PC-3 (cell line): ENCODE data around the gene PPWD1. TPM values are rescaled to one million over a fixed set of nuclear protein-coding genes. Genes with fewer than 3 reads are reported as not detected.
"Not testable (repeated sequence)": the region's sequence is repeated elsewhere in the genome, so short reads cannot be mapped to it uniquely, and the experiment has no call there.

ENCODE experiments used
- ATAC-seq: fragments of 200-7000 bp; cut with Tn5 transposase; 2 replicates; pipeline ENCODE4 v1.9.1; 2020; ENCODE audit warnings: mild to moderate bottlenecking, moderate library complexity
- BruUV-seq: library from RNA; stranded (reverse); fragments of 400-500 nt; replicated peaks from 2 replicates; lab custom pipeline; 2021; lab: Mats Ljungman, UMichigan
- CTCF ChIA-PET: fragments of 300-600 bp; sonication (Branson Sonifier 250); formaldehyde crosslinking; loops from one replicate; lab custom pipeline; 2022; ENCODE audit warnings: antibody characterized with exemption; lab: Charles Lee
- POLR2A ChIA-PET: fragments of 300-600 bp; sonication (Branson Sonifier 250); formaldehyde crosslinking; loops from one replicate; lab custom pipeline; 2022; ENCODE audit warnings: antibody characterized with exemption; ENCODE audit not compliant: unreplicated experiment; lab: Charles Lee
- DNase-seq: peaks from one replicate; pipeline ENCODE4 v3.0.0-alpha.2; 2015
- H2AFZ ChIP-seq: fragments of 300-600 bp; sonication (generic); 2 replicates; pipeline ENCODE4 v1.6.0; 2016; ENCODE audit warnings: antibody characterized with exemption, low read length
- H3F3A ChIP-seq: fragments of 300-600 bp; sonication (generic); one replicate; pipeline ENCODE4 v1.6.0; 2017; ENCODE audit warnings: antibody characterized with exemption, low read length, control low read depth, mild to moderate bottlenecking; ENCODE audit not compliant: unreplicated experiment
- H3K27ac ChIP-seq: fragments of 300-600 bp; sonication (generic); 2 replicates; pipeline ENCODE4 v1.5.1; 2016; ENCODE audit warnings: mild to moderate bottlenecking, low read length
- H3K27me3 ChIP-seq: fragments of 300-600 bp; sonication (generic); 2 replicates; pipeline ENCODE4 v1.6.1; 2016; ENCODE audit warnings: low read length, mixed read lengths
- H3K36me3 ChIP-seq: fragments of 300-600 bp; sonication (generic); 2 replicates; pipeline ENCODE4 v1.6.1; 2016; ENCODE audit warnings: low read depth, mixed run types, low read length, mixed read lengths
- H3K4me1 ChIP-seq: fragments of 300-600 bp; sonication (generic); 2 replicates; pipeline ENCODE4 v1.5.1; 2016; ENCODE audit warnings: low read length; ENCODE audit not compliant: insufficient read depth
- H3K4me2 ChIP-seq: fragments of 300-600 bp; sonication (generic); 2 replicates; pipeline ENCODE4 v1.6.0; 2016; ENCODE audit warnings: low read length
- H3K4me3 ChIP-seq: fragments of 300-600 bp; sonication (generic); 2 replicates; pipeline ENCODE4 v1.5.1; 2016; ENCODE audit warnings: mild to moderate bottlenecking, low read length, mixed read lengths
- H3K79me2 ChIP-seq: fragments of 300-600 bp; sonication (generic); 2 replicates; pipeline ENCODE4 v1.6.1; 2017; ENCODE audit warnings: low read length, mixed read lengths
- H3K9ac ChIP-seq: fragments of 300-600 bp; sonication (generic); 2 replicates; pipeline ENCODE4 v1.6.0; 2016; ENCODE audit warnings: mild to moderate bottlenecking, low read length
- H3K9me2 ChIP-seq: fragments of 300-600 bp; sonication (generic); replicated peaks from 2 replicates; pipeline ENCODE4 v1.6.1; 2016; ENCODE audit warnings: mixed run types, low read length, mixed read lengths
- H3K9me3 ChIP-seq: fragments of 300-600 bp; sonication (generic); 2 replicates; pipeline ENCODE4 v1.6.1; 2016; ENCODE audit warnings: low read length, mixed read lengths
- H4K20me1 ChIP-seq: fragments of 300-600 bp; sonication (generic); 2 replicates; pipeline ENCODE4 v1.6.1; 2016; ENCODE audit warnings: low read length, mixed read lengths
- EZH2 ChIP-seq: fragments of 300-600 bp; sonication (generic); IDR thresholded peaks from one replicate; pipeline ENCODE4 v1.6.1; 2017; ENCODE audit warnings: antibody characterized with exemption, mild to moderate bottlenecking, low read length; ENCODE audit not compliant: unreplicated experiment
- EZH2phosphoT487 ChIP-seq: fragments of 300-600 bp; sonication (generic); IDR thresholded peaks from 2 replicates; pipeline ENCODE4 v1.6.1; 2018; ENCODE audit warnings: mild to moderate bottlenecking, antibody characterized with exemption, low read length, borderline replicate concordance
- intact Hi-C: fragments of 100-400 bp; cut with micrococcal nuclease; formaldehyde crosslinking; loops from 2 replicates; pipeline ENCODE4 v1.9.0; 2023
- total RNA-seq: library from RNA; depleted of rRNA; stranded (reverse); fragments of >200 nt; gene quantifications from 2 replicates; pipeline ENCODE4 v1.2.3, GENCODE V29; 2014
- TF ChIP-seq, protein P1 (sequence below): fragments of 300-600 bp; sonication (generic); conservative IDR thresholded peaks from 2 replicates; pipeline ENCODE4 v1.5.1; 2017; ENCODE audit warnings: antibody characterized with exemption, low read depth, mild to moderate bottlenecking, low read length

PPWD1 gene
- total RNA-seq, 1 experiment from 2014 or later: 14.8 TPM

DNA sequence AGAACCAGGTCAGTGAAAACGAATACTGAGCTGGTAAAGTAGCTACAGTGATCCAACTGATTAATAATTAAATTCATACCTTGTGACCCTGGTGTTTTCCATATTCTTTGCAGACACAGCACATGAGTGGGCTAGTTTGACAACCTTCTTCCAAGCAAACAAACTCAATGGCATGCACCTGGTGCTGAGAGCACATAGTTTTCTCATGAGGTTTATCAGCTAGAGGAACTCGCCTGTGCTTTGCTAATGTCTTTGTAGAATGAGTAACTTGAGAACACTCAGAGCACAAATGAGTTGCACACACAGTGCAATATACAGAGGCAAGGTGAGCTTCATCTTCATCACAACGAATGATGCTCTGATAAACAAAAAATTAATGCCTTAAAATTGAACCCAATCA lies 48.4 kb downstream of the PPWD1 start:
- Histone ChIP-seq H3K79me2 (no peaks in the 10 kb centered on the region), H3K4me1 (peaks cover 10% of the 10 kb centered on the region; the same call in 1 of the 2 replicates), H3K27ac (no peak overlapping the region), H3K9ac (no peak overlapping the region), H3F3A (no peaks in the 10 kb centered on the region), H3K9me3 (no peaks in the 10 kb centered on the region), H3K4me2 (no peak overlapping the region), H2AFZ (no peak overlapping the region), H3K27me3 (no peaks in the 10 kb centered on the region), H3K9me2 (no peaks in the 10 kb centered on the region), H4K20me1 (no peaks in the 10 kb centered on the region), H3K36me3 (no peaks in the 10 kb centered on the region), H3K4me3 (no peak overlapping the region)
- CTCF ChIA-PET: interaction anchor here (0.7 kb wide), 1 partner anchor 687 kb away, joined by 3 read pairs; no protein-coding TSS in a partner anchor
- intact Hi-C loops: no loop called here
- ATAC-seq: no peak
- TF ChIP-seq, protein P1, sequence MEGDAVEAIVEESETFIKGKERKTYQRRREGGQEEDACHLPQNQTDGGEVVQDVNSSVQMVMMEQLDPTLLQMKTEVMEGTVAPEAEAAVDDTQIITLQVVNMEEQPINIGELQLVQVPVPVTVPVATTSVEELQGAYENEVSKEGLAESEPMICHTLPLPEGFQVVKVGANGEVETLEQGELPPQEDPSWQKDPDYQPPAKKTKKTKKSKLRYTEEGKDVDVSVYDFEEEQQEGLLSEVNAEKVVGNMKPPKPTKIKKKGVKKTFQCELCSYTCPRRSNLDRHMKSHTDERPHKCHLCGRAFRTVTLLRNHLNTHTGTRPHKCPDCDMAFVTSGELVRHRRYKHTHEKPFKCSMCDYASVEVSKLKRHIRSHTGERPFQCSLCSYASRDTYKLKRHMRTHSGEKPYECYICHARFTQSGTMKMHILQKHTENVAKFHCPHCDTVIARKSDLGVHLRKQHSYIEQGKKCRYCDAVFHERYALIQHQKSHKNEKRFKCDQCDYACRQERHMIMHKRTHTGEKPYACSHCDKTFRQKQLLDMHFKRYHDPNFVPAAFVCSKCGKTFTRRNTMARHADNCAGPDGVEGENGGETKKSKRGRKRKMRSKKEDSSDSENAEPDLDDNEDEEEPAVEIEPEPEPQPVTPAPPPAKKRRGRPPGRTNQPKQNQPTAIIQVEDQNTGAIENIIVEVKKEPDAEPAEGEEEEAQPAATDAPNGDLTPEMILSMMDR: no peak
- no peak for TF ChIP-seq EZH2
- TF ChIP-seq EZH2phosphoT487: no peak
- BruUV-seq: no TSS peak
- DNase-seq: peak; percentile 43
- POLR2A ChIA-PET: no interaction called here

DNA sequence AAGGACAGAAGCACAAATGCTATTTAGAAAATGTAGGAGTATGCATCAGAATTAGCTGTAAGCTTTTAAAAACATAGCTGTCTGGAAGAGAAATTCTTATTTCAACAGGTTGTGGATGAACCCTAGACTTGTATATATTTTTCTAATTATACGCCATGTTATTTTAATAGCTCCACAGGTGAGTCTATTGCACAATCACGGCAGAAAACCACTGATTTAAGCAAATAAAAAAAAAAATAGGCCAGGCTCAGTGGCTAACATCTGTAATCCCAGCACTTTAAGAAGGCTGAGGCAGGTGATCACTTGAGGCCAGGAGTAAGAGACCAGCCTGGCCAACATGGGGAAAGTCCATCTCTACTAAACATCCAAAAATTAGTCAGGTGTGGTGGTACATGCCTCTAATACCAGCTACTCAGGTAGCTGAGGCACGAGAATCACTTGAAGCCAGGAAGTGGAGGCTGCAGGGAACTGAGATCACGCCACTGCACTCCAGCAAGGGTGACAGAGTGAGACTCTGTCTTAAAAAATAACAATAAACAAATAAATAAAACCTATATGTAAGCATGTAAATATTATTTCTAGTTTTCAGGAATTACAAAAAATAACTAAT lies 49.3 kb downstream of the PPWD1 start:
- ChIA-PET CTCF (no interaction called here), POLR2A (no interaction called here)
- H3K4me1 ChIP-seq: peaks cover 10% of the 10 kb centered on the region; the same call in 1 of the 2 replicates
- no peak overlapping the region for H3K4me3 ChIP-seq
- H3K9me3 ChIP-seq: no peaks in the 10 kb centered on the region
- H3K36me3 ChIP-seq: no peaks in the 10 kb centered on the region
- intact Hi-C loops: no loop called here
- no TSS peak for BruUV-seq
- H4K20me1 ChIP-seq: no peaks in the 10 kb centered on the region
- no peak overlapping the region for H3K9ac ChIP-seq
- no peaks in the 10 kb centered on the region for H3F3A ChIP-seq
- no peak for DNase-seq
- no peaks in the 10 kb centered on the region for H3K79me2 ChIP-seq
- no peak overlapping the region for H2AFZ ChIP-seq
- no peak overlapping the region for H3K27ac ChIP-seq
- no peaks in the 10 kb centered on the region for H3K9me2 ChIP-seq
- no peaks in the 10 kb centered on the region for H3K27me3 ChIP-seq
- ATAC-seq: no peak
- TF ChIP-seq EZH2: no peak
- TF ChIP-seq, protein P1: no peak
- TF ChIP-seq EZH2phosphoT487: no peak
- H3K4me2 ChIP-seq: 0 out of 2 replicates have a peak overlapping the region, but pooled peaks have one; percentile 13

DNA sequence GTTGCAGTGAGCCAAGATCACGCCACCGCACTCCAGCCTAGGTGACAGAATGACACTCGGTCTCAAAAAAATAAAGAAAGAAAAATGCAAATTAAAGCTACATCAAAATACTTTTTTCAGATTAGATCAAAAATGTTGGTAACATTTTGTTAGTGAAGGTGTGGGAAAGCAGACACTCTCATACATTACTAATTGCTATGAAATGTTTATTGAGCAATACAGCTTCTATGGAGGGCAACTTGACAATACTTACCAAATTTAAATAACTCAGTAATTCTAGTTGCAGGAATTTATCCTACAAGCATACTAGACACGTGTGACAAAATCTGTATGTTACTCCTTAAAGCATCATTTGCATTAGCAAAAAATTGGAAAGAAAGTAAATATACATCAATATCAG lies 56.9 kb downstream of the PPWD1 start:
- Histone ChIP-seq H2AFZ (no peak overlapping the region), H3K4me2 (no peak overlapping the region), H3K9ac (no peak overlapping the region), H3K9me2 (no peaks in the 10 kb centered on the region), H3K9me3 (no peaks in the 10 kb centered on the region), H3K36me3 (no peaks in the 10 kb centered on the region), H4K20me1 (no peaks in the 10 kb centered on the region), H3K4me1 (0 out of 2 replicates have a peak, but pooled peaks cover 7% of the 10 kb centered on the region), H3K79me2 (peaks cover 21% of the 10 kb centered on the region), H3K27me3 (no peaks in the 10 kb centered on the region), H3F3A (no peaks in the 10 kb centered on the region), H3K27ac (no peak overlapping the region), H3K4me3 (no peak overlapping the region)
- POLR2A ChIA-PET: no interaction called here
- CTCF ChIA-PET: no interaction called here
- ATAC-seq (no peak), DNase-seq (no peak)
- no TSS peak for BruUV-seq
- intact Hi-C loops: no loop called here
- TF ChIP-seq EZH2 (no peak), EZH2phosphoT487 (no peak)
- TF ChIP-seq, protein P1: no peak

DNA sequence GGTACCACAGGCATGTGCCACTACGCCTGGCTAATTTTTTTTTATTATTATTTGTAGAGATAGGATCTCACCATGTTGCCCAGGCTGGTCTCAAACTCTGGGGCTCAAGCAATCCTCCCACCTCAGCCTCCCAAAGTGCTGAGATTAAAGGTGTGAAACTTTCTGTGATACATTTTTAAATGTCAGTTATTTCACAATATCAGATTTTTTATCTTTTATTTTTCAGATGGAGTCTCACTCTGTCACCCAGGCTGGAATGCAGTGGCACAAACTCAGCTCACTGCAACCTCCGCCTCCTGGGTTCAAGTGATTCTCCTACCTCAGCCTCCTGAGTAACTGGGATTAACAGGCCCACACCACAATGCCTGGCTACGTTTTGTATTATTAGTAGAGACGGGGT lies 58.9 kb downstream of the PPWD1 start:
- H3K4me3 ChIP-seq, ATAC-seq, H2AFZ ChIP-seq, DNase-seq, BruUV-seq, H3K4me1 ChIP-seq, H3K27ac ChIP-seq, H3K27me3 ChIP-seq, H3K9me3 ChIP-seq, H3F3A ChIP-seq, H4K20me1 ChIP-seq, H3K9ac ChIP-seq, intact Hi-C loops, H3K9me2 ChIP-seq, H3K4me2 ChIP-seq, H3K36me3 ChIP-seq, CTCF ChIA-PET: not testable (repeated sequence)
- peaks cover 38% of the 10 kb centered on the region for H3K79me2 ChIP-seq
- POLR2A ChIA-PET: interaction anchor here (0.6 kb wide), 1 partner anchor 9 kb away, joined by 4 read pairs; no protein-coding TSS in a partner anchor
